ENCODE data around the gene NFKBIB.
A peak's percentile ranks its signal among the peaks of the same experiment; 100 is the strongest.
"Not testable (repeated sequence)": the region's sequence is repeated elsewhere in the genome, so short reads cannot be mapped to it uniquely, and the experiment has no call there.

Gene NFKBIB

GRCh38 chr19:38852231-38853044, 47.3 kb upstream of the NFKBIB start:
- no peak for TF ChIP-seq CTCF (IDR thresholded peaks at IDR 0.05)
- H3K27me3 ChIP-seq (ENCODE audit: control insufficient read depth, insufficient read depth, low read length), result no peaks in the 10 kb centered on the region
- peak overlapping the region; percentile 68 for H3K4me2 ChIP-seq (ENCODE audit: low read length)
- peak overlapping the region; percentile 68 for H3K9ac ChIP-seq
- H3K4me3 ChIP-seq (ENCODE audit: low read depth, low read length), result peak overlapping the region; percentile 91
- peaks cover 16% of the 10 kb centered on the region for H3K79me2 ChIP-seq
- no peaks in the 10 kb centered on the region for H3K9me3 ChIP-seq (ENCODE audit: control insufficient read depth, low read length)
- no peaks in the 10 kb centered on the region for H3K36me3 ChIP-seq (ENCODE audit: control insufficient read depth, insufficient read depth, low read length)
- peak overlapping the region; percentile 82 for H2AFZ ChIP-seq
- H3K27ac ChIP-seq, result peak overlapping the region; percentile 97
- H3K4me1 ChIP-seq, result peaks cover 13% of the 10 kb centered on the region

- no peaks in the 10 kb centered on the region for H3K27me3 ChIP-seq (ENCODE audit: control insufficient read depth, insufficient read depth, low read length)
- no peak overlapping the region for H3K4me3 ChIP-seq (ENCODE audit: low read depth, low read length)
- H3K9ac ChIP-seq, result no peak overlapping the region
- peaks cover 10% of the 10 kb centered on the region for H3K79me2 ChIP-seq
- no peak overlapping the region for H3K27ac ChIP-seq
- H3K4me1 ChIP-seq, result peaks cover 9% of the 10 kb centered on the region
- TF ChIP-seq CTCF (IDR thresholded peaks at IDR 0.05), result no peak
- H3K4me2 ChIP-seq (ENCODE audit: low read length), result no peak overlapping the region
- H3K36me3 ChIP-seq (ENCODE audit: control insufficient read depth, insufficient read depth, low read length), result no peaks in the 10 kb centered on the region
- no peak overlapping the region for H2AFZ ChIP-seq
- no peaks in the 10 kb centered on the region for H3K9me3 ChIP-seq (ENCODE audit: control insufficient read depth, low read length)
Measured at GRCh38 chr19:38853214-38853613, 46.6 kb upstream of the NFKBIB start.

- H3K9me3 ChIP-seq (ENCODE audit: control insufficient read depth, low read length); H2AFZ ChIP-seq; H3K27ac ChIP-seq; H3K4me2 ChIP-seq (ENCODE audit: low read length); H3K4me1 ChIP-seq; H3K36me3 ChIP-seq (ENCODE audit: control insufficient read depth, insufficient read depth, low read length); H3K9ac ChIP-seq; H3K27me3 ChIP-seq (ENCODE audit: control insufficient read depth, insufficient read depth, low read length); H3K4me3 ChIP-seq (ENCODE audit: low read depth, low read length); H3K79me2 ChIP-seq: not testable (repeated sequence)
Measured at GRCh38 chr19:38854961-38855360, 44.8 kb upstream of the NFKBIB start.

GRCh38 chr19:38855751-38856150, 44.0 kb upstream of the NFKBIB start:
- not testable (repeated sequence) for H3K9me3 ChIP-seq (ENCODE audit: control insufficient read depth, low read length); H3K4me1 ChIP-seq; H3K27me3 ChIP-seq (ENCODE audit: control insufficient read depth, insufficient read depth, low read length); H3K27ac ChIP-seq; H3K4me3 ChIP-seq (ENCODE audit: low read depth, low read length); H3K79me2 ChIP-seq; H3K9ac ChIP-seq; H3K4me2 ChIP-seq (ENCODE audit: low read length); H3K36me3 ChIP-seq (ENCODE audit: control insufficient read depth, insufficient read depth, low read length); H2AFZ ChIP-seq

- TF ChIP-seq CTCF (IDR thresholded peaks at IDR 0.05), result no peak
- no peaks in the 10 kb centered on the region for H3K27me3 ChIP-seq (ENCODE audit: control insufficient read depth, insufficient read depth, low read length)
- H3K79me2 ChIP-seq, result no peaks in the 10 kb centered on the region
- H3K9ac ChIP-seq, result no peak overlapping the region
- H3K9me3 ChIP-seq (ENCODE audit: control insufficient read depth, low read length), result no peaks in the 10 kb centered on the region
- H3K36me3 ChIP-seq (ENCODE audit: control insufficient read depth, insufficient read depth, low read length), result no peaks in the 10 kb centered on the region
- no peak overlapping the region for H3K4me3 ChIP-seq (ENCODE audit: low read depth, low read length)
- no peak overlapping the region for H3K27ac ChIP-seq
- no peak overlapping the region for H2AFZ ChIP-seq
- no peak overlapping the region for H3K4me2 ChIP-seq (ENCODE audit: low read length)
- no peaks in the 10 kb centered on the region for H3K4me1 ChIP-seq
Measured at GRCh38 chr19:38856813-38857212, 43.0 kb upstream of the NFKBIB start.

GRCh38 chr19:38859631-38860204, 40.1 kb upstream of the NFKBIB start:
- not testable (repeated sequence) for H3K4me3 ChIP-seq (ENCODE audit: low read depth, low read length); H3K9ac ChIP-seq; H3K4me1 ChIP-seq; H3K27me3 ChIP-seq (ENCODE audit: control insufficient read depth, insufficient read depth, low read length); H3K36me3 ChIP-seq (ENCODE audit: control insufficient read depth, insufficient read depth, low read length); H3K79me2 ChIP-seq; H3K4me2 ChIP-seq (ENCODE audit: low read length); H3K9me3 ChIP-seq (ENCODE audit: control insufficient read depth, low read length)
- peak overlapping the region; percentile 11 for H3K27ac ChIP-seq
- peak overlapping the region; percentile 74 for H2AFZ ChIP-seq
